GM13976 (cell line): Measurements from ENCODE around the gene STMN1.
"Not testable (repeated sequence)": the region's sequence is repeated elsewhere in the genome, so short reads cannot be mapped to it uniquely, and the experiment has no call there.

Experiments
- DNase-seq: peaks from one replicate; pipeline ENCODE4 v3.0.0; 2012; ENCODE audit warnings: low spot score
- CTCF ChIP-seq: IDR thresholded peaks from 2 replicates; pipeline ENCODE4 v1.5.1; 2012; ENCODE audit warnings: borderline replicate concordance, mild to moderate bottlenecking; ENCODE audit not compliant: insufficient read depth; ENCODE audit errors: extremely low read depth, missing control alignments, control extremely low read depth
- in situ Hi-C: fragments of 300-500 bp; cut with MboI; formaldehyde crosslinking; loops from one replicate; pipeline ENCODE4 v1.12.0; 2022; ENCODE audit warnings: low sequenced_read_pairs, mixed read lengths, inconsistent platforms; ENCODE audit not compliant: unreplicated experiment

Gene STMN1

DNA sequence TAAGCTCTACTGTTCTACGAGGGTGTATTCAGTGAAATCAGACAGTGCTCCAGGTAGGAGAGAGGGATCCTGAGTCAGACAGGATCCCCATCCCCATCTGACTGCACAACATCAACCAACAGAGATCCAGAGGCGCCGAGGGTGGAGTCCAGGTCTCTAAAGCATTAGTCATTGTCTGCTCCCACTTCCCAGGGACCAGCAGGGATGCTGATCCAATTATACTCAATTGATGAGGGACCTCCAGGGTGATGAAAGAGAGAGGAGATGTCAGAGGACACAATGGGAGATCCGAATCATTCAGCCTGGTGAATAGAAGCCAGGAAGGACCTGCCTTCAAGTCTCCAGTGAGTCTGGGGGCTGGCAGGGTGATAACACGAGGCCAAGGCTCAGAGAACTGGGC lies 39.5 kb upstream of the STMN1 start:
- DNase-seq: no peak
- no peak for TF ChIP-seq CTCF
- in situ Hi-C loops: no loop called here

- no peak for DNase-seq
- no peak for TF ChIP-seq CTCF
- in situ Hi-C loops: no loop called here
Observed at GRCh38 chr1:25944986-25945385, 38.8 kb upstream of the STMN1 start.

GRCh38 chr1:25943511-25943910 lies 37.3 kb upstream of the STMN1 start:
- in situ Hi-C loops, DNase-seq: not testable (repeated sequence)

DNA sequence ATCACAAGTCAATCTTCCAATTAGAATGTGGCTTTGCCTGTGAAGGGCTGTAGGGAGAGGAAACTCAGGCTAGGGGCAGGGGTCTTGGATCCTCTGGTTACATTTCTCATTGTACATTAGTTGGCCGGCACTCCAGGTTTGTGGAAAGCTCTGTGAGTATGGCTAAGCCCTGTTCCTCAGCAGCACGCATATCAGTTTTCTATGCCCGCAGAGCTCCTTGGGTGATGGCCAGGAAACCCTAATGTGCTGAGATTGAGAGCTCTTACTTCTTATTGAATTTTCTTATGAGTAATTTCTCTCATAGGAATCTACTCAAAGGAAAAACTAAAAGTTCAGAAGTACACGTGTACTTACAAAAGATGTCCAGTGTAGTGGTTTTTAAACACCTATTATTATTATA lies 30.7 kb upstream of the STMN1 start:
- no peak for TF ChIP-seq CTCF
- DNase-seq: no peak
- in situ Hi-C loops: no loop called here

DNA sequence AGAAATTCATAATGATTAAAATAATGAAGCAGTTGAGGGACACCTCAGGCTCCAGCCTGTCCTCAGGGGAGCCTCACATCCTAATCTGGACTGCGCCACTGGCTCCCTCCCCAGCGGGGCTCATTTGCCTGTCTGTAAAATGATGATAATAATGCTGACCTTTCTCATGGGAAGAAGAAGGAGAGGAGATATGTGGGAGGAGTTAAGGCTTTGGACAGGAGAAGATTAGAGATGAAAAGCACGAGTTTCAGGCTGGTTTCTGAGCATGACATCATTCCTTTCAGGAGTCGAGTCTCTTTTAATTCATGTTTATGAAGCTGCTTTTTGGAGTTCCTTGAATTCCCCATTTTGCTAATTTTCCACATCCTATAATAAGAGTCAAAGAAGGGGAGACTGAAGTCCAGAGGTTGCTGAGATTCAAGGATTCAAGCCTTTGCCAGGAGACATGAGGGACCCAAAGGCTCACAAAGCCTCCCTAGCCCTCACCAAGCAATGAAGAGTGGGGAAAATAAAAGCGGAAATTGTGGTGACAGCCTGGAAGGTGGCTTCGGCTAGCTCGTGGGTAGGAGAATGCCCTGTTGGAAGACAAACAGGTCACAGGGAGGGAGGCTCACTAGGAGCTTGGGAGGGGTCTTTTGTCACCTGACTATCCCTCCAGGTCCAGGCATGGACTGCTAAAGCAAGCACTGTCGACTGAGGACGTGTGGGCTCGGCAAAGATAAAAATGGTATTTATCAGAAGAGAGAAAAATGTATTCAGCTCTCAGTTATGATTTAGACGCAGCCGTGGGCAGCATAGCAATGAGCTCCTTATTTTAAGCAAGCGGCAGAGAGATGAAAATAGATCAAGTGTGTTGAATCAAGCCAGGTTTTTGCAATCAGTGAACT lies 27.5 kb upstream of the STMN1 start:
- no peak for DNase-seq
- no peak for TF ChIP-seq CTCF
- in situ Hi-C loops: no loop called here

GRCh38 chr1:25932811-25933400 lies 26.7 kb upstream of the STMN1 start:
- DNase-seq, in situ Hi-C loops: not testable (repeated sequence)

DNA sequence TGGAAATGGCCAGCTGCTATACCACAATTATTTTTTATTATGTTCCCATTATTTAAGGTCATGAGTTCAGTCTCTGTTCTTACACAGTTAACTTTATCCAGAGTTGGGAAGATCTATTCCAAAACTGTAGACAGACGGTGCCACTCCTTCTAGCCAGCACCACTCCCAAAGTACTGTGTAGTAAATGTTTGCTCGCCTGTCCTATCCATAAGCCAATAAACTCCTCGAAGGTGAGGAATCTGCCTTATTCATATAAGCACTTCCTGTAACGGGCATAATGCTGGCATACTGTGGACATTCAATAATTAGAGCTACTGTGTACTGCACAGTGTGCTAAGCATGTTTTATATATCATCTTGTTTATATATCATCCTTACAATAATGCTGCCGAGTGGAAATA lies 26.1 kb upstream of the STMN1 start:
- in situ Hi-C loops: no loop called here

More for the DNA sequence above, 26.1 kb upstream of the STMN1 start:
- DNase-seq: no peak
- TF ChIP-seq CTCF: no peak
